Omental fat pad (tissue), 4 donors: ENCODE data around the gene ASIC1. TPM values are rescaled to one million over a fixed set of nuclear protein-coding genes. Genes with fewer than 3 reads are reported as not detected.

Source experiments
- ATAC-seq: fragments of 150-250 bp; one replicate; pipeline ENCODE4 v1.9.1; 2016; ENCODE audit warnings: mild to moderate bottlenecking, moderate library complexity; ENCODE audit not compliant: low FRiP score
- DNase-seq: peaks from one replicate; pipeline ENCODE4 v3.0.0-alpha.2; 2019; ENCODE audit warnings: low spot score
- total RNA-seq, 4 donors: library from RNA; depleted of rRNA; stranded (reverse); fragments of >200 nt; gene quantifications; one replicate each; pipeline ENCODE4 v1.1.0, GENCODE V29; 2016
- TF ChIP-seq, protein P1 (sequence below), 3 donors: fragments of 450-650 bp; IDR thresholded peaks; one replicate each; pipeline ENCODE4 v1.5.1; 2016 to 2017; ENCODE audit warnings: antibody characterized with exemption in 3 of 3, mild to moderate bottlenecking in 3 of 3, moderate library complexity in 2 of 3

Gene ASIC1
- total RNA-seq, 4 donors from 2014 or later, result 0.69 to 3.8 (median 1.4) TPM

- TF ChIP-seq, protein P1, sequence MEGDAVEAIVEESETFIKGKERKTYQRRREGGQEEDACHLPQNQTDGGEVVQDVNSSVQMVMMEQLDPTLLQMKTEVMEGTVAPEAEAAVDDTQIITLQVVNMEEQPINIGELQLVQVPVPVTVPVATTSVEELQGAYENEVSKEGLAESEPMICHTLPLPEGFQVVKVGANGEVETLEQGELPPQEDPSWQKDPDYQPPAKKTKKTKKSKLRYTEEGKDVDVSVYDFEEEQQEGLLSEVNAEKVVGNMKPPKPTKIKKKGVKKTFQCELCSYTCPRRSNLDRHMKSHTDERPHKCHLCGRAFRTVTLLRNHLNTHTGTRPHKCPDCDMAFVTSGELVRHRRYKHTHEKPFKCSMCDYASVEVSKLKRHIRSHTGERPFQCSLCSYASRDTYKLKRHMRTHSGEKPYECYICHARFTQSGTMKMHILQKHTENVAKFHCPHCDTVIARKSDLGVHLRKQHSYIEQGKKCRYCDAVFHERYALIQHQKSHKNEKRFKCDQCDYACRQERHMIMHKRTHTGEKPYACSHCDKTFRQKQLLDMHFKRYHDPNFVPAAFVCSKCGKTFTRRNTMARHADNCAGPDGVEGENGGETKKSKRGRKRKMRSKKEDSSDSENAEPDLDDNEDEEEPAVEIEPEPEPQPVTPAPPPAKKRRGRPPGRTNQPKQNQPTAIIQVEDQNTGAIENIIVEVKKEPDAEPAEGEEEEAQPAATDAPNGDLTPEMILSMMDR (IDR thresholded peaks at IDR 0.05), result no peak
- ATAC-seq (no peak), DNase-seq (no peak)
Measured at GRCh38 chr12:50049254-50050118, 7.9 kb upstream of the ASIC1 start.

GRCh38 chr12:50050119-50050385, 7.3 kb upstream of the ASIC1 start:
- ATAC-seq (no peak), DNase-seq (no peak)
- TF ChIP-seq, protein P1 (IDR thresholded peaks at IDR 0.05), result no peak

DNA sequence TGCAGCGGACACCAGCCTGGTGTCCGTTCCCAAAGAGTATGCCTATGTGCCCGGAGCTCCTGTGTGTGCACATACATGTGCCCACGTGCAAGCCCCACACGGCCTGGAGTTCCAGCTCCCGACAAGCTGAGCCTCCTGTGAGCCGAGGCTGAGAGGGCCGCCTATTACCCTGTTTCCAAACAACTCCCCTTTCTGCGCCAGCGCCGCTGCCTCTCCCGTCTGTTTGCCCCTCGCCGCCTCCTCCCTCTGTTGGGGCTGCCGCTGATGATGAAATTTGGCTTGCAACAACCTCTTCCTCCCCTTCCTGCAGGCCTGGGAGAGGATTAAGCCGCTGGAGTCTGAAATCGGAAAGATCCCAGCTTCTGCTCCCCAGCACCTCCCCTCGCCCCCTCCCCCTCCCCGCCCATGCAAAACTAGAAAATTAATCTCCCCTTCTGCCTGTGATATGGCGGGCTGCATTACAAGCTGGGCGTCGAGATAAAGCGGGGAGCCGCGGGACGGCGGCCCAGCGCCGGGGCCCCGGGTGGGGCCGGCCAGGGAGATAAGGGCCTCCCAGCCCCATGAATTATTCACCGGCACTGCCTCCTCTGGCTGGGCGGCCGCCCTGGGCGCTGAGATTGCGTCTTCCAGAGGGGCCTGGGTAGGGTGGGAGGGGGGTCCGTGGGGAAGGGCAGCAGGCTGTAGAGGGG, 6.8 kb upstream of the ASIC1 start:
- no peak for DNase-seq

GRCh38 chr12:50051101-50051806, 6.1 kb upstream of the ASIC1 start:
- DNase-seq, result no peak
- no peak for ATAC-seq
- TF ChIP-seq, protein P1 (IDR thresholded peaks at IDR 0.05), result no peak

More for the DNA sequence above, 6.8 kb upstream of the ASIC1 start:
- TF ChIP-seq, protein P1 (IDR thresholded peaks at IDR 0.05), result no peak
- ATAC-seq, result peak; percentile 90

GRCh38 chr12:50052544-50052943, 4.9 kb upstream of the ASIC1 start:
- no peak for DNase-seq
- TF ChIP-seq, protein P1 (IDR thresholded peaks at IDR 0.05), result no peak
- ATAC-seq, result no peak

- TF ChIP-seq, protein P1 (IDR thresholded peaks at IDR 0.05), result no peak
- ATAC-seq, result no peak
- no peak for DNase-seq
Measured at GRCh38 chr12:50052964-50053363, 4.4 kb upstream of the ASIC1 start.
